ENCODE measurements around the gene GFAP. TPM values are rescaled to one million over a fixed set of nuclear protein-coding genes. Genes with fewer than 3 reads are reported as not detected.

GFAP gene
- total RNA-seq, 3 donors from 2014 or later (not counting 1 experiment from before 2014, with no cell fraction given): not detected

- Mint-ChIP-seq H3K4me1 (no peaks in the 10 kb centered on the region), H3K27me3 (ENCODE audit: low read depth in 2 of 2) (no peaks in the 10 kb centered on the region), H3K36me3 (no peaks in the 10 kb centered on the region), H3K9me3 (no peaks in the 10 kb centered on the region), H3K27ac (no peak overlapping the region), H3K4me3 (no peak overlapping the region)
- Histone ChIP-seq H3K4me1 (ENCODE audit: control insufficient read depth, insufficient read depth, low read length) (no peaks in the 10 kb centered on the region), H3K36me3 (ENCODE audit: control insufficient read depth, insufficient read depth, low read length) (no peaks in the 10 kb centered on the region), H3K4me3 (ENCODE audit: low read length) (no peak overlapping the region), H3K27me3 (ENCODE audit: control insufficient read depth, insufficient read depth, low read length) (no peaks in the 10 kb centered on the region), H3K27ac (ENCODE audit: low read length) (no peak overlapping the region), H3K9me3 (ENCODE audit: control insufficient read depth, insufficient read depth, low read length) (no peaks in the 10 kb centered on the region)
- 91% methylated on average over 7 of the region's 7 CpGs for WGBS (ENCODE audit: insufficient coverage)
- TF ChIP-seq, protein P1, sequence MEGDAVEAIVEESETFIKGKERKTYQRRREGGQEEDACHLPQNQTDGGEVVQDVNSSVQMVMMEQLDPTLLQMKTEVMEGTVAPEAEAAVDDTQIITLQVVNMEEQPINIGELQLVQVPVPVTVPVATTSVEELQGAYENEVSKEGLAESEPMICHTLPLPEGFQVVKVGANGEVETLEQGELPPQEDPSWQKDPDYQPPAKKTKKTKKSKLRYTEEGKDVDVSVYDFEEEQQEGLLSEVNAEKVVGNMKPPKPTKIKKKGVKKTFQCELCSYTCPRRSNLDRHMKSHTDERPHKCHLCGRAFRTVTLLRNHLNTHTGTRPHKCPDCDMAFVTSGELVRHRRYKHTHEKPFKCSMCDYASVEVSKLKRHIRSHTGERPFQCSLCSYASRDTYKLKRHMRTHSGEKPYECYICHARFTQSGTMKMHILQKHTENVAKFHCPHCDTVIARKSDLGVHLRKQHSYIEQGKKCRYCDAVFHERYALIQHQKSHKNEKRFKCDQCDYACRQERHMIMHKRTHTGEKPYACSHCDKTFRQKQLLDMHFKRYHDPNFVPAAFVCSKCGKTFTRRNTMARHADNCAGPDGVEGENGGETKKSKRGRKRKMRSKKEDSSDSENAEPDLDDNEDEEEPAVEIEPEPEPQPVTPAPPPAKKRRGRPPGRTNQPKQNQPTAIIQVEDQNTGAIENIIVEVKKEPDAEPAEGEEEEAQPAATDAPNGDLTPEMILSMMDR (IDR thresholded peaks at IDR 0.05): no peak
- intact Hi-C loops (cut with micrococcal nuclease): no loop called here
- ATAC-seq (no peak), DNase-seq (no peak)
Measured at GRCh38 chr17:44928950-44929720, 13.8 kb upstream of the GFAP start.

GRCh38 chr17:44928136-44928535 lies 12.8 kb upstream of the GFAP start:
- WGBS (ENCODE audit: insufficient coverage): 97% methylated on average over 15 of the region's 15 CpGs
- Histone ChIP-seq H3K36me3 (ENCODE audit: control insufficient read depth, insufficient read depth, low read length) (no peaks in the 10 kb centered on the region), H3K4me1 (ENCODE audit: control insufficient read depth, insufficient read depth, low read length) (no peaks in the 10 kb centered on the region), H3K27ac (ENCODE audit: low read length) (no peak overlapping the region), H3K27me3 (ENCODE audit: control insufficient read depth, insufficient read depth, low read length) (no peaks in the 10 kb centered on the region), H3K4me3 (ENCODE audit: low read length) (no peak overlapping the region), H3K9me3 (ENCODE audit: control insufficient read depth, insufficient read depth, low read length) (no peaks in the 10 kb centered on the region)
- Mint-ChIP-seq H3K4me3 (no peak overlapping the region), H3K4me1 (no peaks in the 10 kb centered on the region), H3K27me3 (ENCODE audit: low read depth in 2 of 2) (no peaks in the 10 kb centered on the region), H3K27ac (no peak overlapping the region), H3K9me3 (no peaks in the 10 kb centered on the region), H3K36me3 (no peaks in the 10 kb centered on the region)
- ATAC-seq (no peak), DNase-seq (no peak)
- TF ChIP-seq, protein P1 (IDR thresholded peaks at IDR 0.05): no peak
- intact Hi-C loops (cut with micrococcal nuclease): no loop called here

- TF ChIP-seq, protein P1 (IDR thresholded peaks at IDR 0.05): no peak
- Histone ChIP-seq H3K27ac (ENCODE audit: low read length) (no peak overlapping the region), H3K36me3 (ENCODE audit: control insufficient read depth, insufficient read depth, low read length) (no peaks in the 10 kb centered on the region), H3K4me3 (ENCODE audit: low read length) (no peak overlapping the region), H3K4me1 (ENCODE audit: control insufficient read depth, insufficient read depth, low read length) (no peaks in the 10 kb centered on the region), H3K9me3 (ENCODE audit: control insufficient read depth, insufficient read depth, low read length) (no peaks in the 10 kb centered on the region), H3K27me3 (ENCODE audit: control insufficient read depth, insufficient read depth, low read length) (no peaks in the 10 kb centered on the region)
- no peak for ATAC-seq
- DNase-seq: no peak
- WGBS (ENCODE audit: insufficient coverage): 97% methylated on average over 3 of the region's 3 CpGs
- H3K27ac Mint-ChIP-seq: no peak overlapping the region
- no peak overlapping the region for H3K4me3 Mint-ChIP-seq
- no peaks in the 10 kb centered on the region for H3K27me3 Mint-ChIP-seq (ENCODE audit: low read depth in 2 of 2)
- intact Hi-C loops (cut with micrococcal nuclease): no loop called here
- H3K4me1 Mint-ChIP-seq: no peaks in the 10 kb centered on the region
- H3K9me3 Mint-ChIP-seq: no peaks in the 10 kb centered on the region
- H3K36me3 Mint-ChIP-seq: no peaks in the 10 kb centered on the region
Measured at GRCh38 chr17:44927696-44928095, 12.4 kb upstream of the GFAP start.
